LHCN-M2 (cell line): Measurements from ENCODE around the gene NBPF6. TPM values are rescaled to one million over a fixed set of nuclear protein-coding genes. Genes with fewer than 3 reads are reported as not detected.
"Not testable (repeated sequence)": the region's sequence is repeated elsewhere in the genome, so short reads cannot be mapped to it uniquely, and the experiment has no call there.

Source experiments
- DNase-seq: peaks from one replicate; pipeline ENCODE4 v3.0.0-alpha.2; 2012; ENCODE audit warnings: low read depth
- total RNA-seq: library from RNA; depleted of rRNA; stranded (reverse); fragments of >200 nt; gene quantifications from 2 replicates; pipeline ENCODE4 v1.2.3, GENCODE V29; 2014; rRNA removed

Gene NBPF6
- total RNA-seq, 1 experiment from 2014 or later = not detected

DNA sequence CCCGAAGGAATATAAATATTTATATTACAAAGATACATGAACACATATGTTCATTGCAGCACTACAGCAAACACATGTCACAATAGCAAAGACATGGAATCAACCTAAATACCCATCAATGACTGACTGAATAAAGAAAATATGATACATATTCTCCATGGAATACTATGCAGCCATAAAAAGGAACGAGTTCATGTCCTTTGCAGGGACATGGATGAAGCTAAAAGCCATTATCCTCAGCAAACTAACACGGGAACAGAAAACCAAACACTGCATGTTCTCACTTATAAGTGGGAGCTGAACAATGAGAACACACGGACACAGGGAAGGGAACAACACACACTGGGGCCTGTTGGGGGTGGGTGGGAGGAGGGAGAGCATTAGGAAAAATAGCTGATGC, 46.7 kb downstream of the NBPF6 start:
- DNase-seq = not testable (repeated sequence)

DNA sequence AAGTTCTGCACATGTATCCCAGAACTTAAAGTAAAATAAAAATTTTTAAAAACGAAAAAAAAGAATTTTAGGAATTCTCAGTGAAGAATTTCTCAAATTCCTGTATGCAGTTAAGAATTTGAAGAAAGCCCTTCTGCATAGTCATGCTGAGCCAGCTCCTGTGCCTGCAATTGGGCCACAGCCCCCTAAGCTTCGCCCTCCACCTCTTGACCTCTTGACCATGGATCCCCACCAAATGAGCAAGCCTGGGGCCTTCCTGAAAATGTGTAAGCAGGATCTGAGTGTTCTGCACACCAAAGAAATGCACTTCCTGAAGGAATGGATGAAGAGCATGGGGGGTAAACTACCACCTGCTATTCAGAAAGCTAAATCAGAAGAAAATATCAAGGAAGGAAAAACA, 52.0 kb downstream of the NBPF6 start:
- peak; percentile 14 for DNase-seq

DNA sequence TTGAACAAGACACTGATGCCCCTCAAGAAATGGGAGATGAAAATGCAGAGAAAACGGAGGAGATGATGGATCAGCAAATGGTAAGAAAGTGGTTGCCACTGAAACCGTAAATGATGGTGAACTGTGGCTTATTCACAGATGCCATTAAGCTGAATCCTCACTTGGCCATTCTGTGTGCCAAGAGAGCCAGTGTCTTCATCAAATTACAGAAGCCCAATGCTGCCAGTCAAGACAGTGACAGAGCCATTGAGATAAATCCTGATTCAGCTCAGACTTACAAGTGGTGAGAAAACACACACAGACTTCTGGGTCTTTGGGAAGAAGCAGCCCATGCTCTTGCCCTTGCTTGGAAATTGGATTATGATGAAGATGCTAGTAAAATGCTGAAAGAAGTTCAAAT, 52.5 kb downstream of the NBPF6 start:
- DNase-seq = peak; percentile 67

DNA sequence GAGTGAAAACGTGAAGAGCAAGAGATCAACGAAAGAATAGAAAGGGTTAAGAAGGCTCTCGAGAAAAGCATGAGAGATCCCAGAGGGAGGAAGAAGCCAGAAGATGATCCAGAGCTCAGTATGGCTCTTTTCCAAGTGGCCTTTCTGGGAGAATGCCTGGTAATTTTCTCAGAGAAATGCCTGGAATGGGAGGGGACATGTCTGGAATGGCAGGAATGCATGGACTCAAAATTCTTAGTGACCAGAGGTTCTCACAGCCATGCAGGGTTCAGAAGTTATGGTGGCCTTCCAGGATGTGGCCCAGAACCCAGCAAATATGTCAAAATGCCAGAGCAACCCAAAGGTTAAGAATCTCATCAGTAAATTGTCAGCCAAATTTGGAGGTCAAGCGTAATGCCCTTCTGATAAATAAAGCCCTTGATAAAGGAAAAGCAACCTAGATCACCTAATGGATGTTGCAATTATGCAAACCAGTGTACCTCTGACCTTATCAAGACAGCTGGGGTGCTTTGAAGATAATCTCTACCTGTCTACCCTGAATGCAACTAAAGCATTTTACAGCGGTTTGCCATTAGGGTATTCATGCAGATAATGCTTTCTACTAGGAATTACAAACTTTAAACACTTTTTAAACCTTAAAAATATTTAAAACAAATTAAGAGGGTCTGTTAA, 53.1 kb downstream of the NBPF6 start:
- peak; percentile 87 for DNase-seq

DNA sequence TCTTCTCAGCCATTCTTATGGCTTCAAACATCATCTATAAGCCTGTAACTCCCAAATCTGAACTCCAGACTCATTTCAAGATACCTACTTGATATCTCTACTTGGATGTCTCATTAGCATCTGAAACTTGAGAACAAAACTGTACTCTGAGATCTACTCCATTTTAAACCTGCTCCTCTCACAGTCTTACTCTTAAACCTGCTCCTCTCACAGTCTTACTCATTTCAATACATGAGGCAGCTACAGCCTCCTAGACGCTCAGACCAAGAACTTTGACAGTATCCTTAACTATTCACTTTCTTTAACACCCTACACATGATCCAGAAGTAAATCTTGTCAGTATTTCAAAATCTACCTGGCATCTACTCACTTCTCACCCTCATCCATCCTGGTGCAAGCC, 54.3 kb downstream of the NBPF6 start:
- DNase-seq = no peak

DNA sequence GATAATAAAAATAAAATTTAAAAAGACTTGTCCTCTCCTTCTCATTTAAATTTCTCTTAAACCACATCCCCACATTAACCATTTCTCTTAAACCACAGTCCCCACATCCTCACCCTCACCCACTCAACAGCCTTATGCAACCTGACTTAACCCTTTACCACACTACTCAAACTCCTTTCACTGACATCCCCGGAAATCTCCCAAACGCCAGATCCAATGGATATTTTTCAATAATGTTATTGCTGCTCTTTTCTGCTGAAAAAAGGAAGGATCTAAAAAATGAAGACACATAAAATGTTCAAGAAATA, 55.6 kb downstream of the NBPF6 start:
- no peak for DNase-seq

DNA sequence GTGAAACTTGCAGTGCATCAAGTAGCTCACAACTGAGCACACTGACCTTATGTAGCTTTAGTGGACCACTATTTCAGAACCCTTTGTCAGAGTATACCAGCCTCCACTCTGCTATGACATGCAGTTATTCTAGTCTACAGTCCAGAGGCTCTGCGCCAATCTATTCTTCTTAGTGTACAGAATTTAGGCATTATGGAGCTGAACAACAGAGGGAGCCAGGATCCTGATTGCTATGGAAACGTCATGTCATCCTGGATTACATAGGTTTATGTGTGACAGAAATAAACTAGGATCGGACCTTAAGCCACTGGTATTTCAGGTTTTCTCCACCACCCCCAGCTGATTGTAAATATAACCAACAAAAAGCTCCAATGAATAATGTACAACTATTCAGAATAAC, 61.6 kb downstream of the NBPF6 start:
- no peak for DNase-seq

DNA sequence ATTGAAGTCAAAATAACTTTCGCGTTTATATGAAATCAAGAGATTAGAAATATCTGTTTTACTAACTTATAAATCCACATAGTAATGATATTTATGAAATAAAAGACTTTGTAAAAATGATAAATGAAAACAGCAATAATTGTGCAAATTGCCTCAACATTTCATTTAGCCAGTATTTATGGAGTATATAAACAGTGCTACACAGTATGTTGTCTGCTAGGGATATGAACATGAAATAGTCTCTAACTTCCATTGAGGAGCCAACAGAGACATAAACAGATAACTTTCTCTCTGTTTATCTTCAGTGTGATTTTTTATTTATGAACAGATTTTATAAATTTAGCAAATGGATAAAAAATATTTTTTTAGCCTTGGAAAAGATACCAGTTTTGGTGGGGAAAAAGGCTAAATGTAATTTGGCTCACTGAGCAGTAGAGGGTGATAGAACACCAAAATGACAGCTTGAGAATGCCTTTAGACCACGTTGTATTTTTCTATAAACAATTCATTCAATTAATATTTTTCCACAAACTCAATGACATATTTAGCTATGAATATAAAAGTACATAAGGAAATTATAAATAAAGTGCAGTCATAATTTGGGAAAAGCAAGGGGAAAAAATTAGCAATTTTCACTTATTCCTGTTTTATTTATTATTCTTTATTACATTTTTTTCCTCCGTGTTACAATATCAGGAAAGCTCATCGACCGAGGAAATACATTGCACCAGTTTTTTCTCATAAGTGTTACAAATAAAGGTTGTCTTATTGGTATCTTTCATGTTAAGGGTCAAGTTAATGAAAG, 62.3 kb downstream of the NBPF6 start:
- DNase-seq = peak; percentile 23

DNA sequence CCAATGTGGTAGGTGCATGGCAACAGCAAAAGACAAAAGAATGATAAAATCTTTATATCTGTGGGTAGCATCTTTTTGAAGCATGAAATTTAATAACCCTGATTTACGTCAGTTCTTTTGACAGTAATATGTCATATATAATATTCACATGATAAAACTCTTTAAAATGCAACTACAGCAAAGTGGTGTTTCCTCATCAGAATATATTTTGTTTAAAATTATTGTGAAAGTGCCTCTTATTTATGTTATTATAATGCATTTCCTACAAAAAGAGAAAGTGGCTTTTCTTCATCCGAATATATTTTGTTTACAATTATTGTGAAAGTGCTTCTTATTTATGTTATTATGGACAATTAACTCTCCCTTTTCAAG, 62.9 kb downstream of the NBPF6 start:
- DNase-seq = no peak

DNA sequence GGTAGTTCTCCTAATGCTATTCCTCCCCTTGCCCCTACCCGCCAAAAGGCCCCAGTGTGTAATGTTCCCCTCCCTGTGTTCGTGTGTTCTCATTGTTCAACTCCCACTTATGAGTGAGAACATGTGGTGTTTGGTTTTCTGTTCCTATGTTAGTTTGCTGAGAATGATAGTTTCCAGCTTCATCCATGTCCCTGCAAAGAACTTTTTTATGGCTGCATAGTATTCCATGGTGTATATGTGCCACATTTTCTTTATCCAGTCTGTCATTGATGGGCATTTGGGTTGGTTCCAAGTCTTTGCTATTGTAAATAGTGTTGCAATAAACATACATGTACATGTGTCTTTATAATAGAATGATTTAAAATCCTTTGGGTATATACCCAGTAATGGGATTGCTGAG, 63.8 kb downstream of the NBPF6 start:
- DNase-seq = not testable (repeated sequence)

DNA sequence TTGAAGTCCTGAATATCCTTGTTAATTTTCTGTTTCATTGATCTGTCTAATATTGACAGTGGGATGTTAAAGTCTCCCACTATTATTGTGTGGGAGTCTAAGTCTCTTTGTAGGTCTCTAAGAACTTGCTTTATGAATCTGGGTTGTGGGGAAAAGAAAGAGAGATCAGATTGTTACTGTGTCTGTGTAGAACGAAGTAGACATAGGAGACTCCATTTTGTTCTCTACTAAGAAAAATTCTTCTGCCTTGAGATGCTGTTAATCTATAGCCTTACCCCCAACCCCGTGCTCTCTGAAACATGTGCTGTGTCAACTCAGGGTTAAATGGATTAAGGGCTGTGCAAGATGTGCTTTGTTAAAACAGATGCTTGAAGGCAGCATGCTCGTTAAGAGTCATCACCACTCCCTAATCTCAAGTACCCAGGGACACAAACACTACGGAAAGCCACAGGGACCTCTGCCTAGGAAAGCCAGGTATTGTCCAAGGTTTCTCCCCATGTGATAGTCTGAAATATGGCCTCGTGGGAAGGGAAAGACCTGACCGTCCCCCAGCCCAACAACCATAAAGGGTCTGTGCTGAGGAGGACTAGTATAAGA, 67.3 kb downstream of the NBPF6 start:
- not testable (repeated sequence) for DNase-seq

Other genes with a start within 250 kb of the NBPF6 start
- 71.5 and 76.9 TPM in 2 replicates for gene SLC25A24, start 250.0 kb upstream of the NBPF6 start, total RNA-seq
- not detected in 2 replicates for gene NBPF4, start 206.3 kb upstream of the NBPF6 start, total RNA-seq
- gene EEIG2, start 109.8 kb downstream of the NBPF6 start, total RNA-seq = 16.1 and 16.7 TPM in 2 replicates
- gene HENMT1, start 210.8 kb downstream of the NBPF6 start, total RNA-seq = 0.17 TPM in 1 of 2 replicates, not detected in the other
- 13.1 and 15.9 TPM in 2 replicates for gene PRPF38B, start 242.0 kb downstream of the NBPF6 start, total RNA-seq